Ascending aorta (tissue), 2 donors: ENCODE measurements around the gene C14orf93. TPM values are rescaled to one million over a fixed set of nuclear protein-coding genes. Genes with fewer than 3 reads are reported as not detected.
"Not testable (repeated sequence)": the region's sequence is repeated elsewhere in the genome, so short reads cannot be mapped to it uniquely, and the experiment has no call there.

ENCODE experiments used
- DNase-seq, 2 donors: peaks; one replicate each; pipeline ENCODE4 v3.0.0-alpha.2; 2019; ENCODE audit warnings: low spot score in 2 of 2
- H3K27ac ChIP-seq, 2 donors: fragments of 200-600 bp; sonication (generic); one replicate each; pipeline ENCODE4 v1.5.1; 2016 to 2017; ENCODE audit warnings: mild to moderate bottlenecking in 1 of 2
- H3K27me3 ChIP-seq: fragments of 200-600 bp; sonication (generic); one replicate; pipeline ENCODE4 v1.5.1; 2017
- H3K36me3 ChIP-seq, 2 donors: fragments of 200-600 bp; sonication (generic); one replicate each; pipeline ENCODE4 v1.5.1; 2016
- H3K4me1 ChIP-seq, 2 donors: fragments of 200-600 bp; sonication (generic); one replicate each; pipeline ENCODE4 v1.5.1; 2016 to 2017; ENCODE audit warnings: mild to moderate bottlenecking in 1 of 2
- H3K4me3 ChIP-seq, 2 donors: fragments of 200-600 bp; sonication (generic); one replicate each; pipeline ENCODE4 v1.5.1; 2016 to 2017; ENCODE audit warnings: mild to moderate bottlenecking in 1 of 2
- H3K9me3 ChIP-seq, 2 donors: fragments of 200-600 bp; sonication (generic); one replicate each; pipeline ENCODE4 v1.5.1; 2016
- CTCF ChIP-seq, 3 experiments: fragments of 200-600 bp in 2 of 3; fragments of 450-650 bp in 1 of 3; sonication (generic) in 2 of 3; IDR thresholded peaks; one replicate each; pipeline ENCODE4 v1.5.1; 2016 to 2019; ENCODE audit warnings: antibody characterized with exemption in 3 of 3, mild to moderate bottlenecking in 1 of 3, moderate library complexity in 1 of 3
- intact Hi-C: fragments of 100-400 bp; cut with DNase I; formaldehyde crosslinking; loops from one replicate; pipeline ENCODE4 v1.15.1; 2023
- total RNA-seq: library from RNA; depleted of rRNA; stranded (reverse); fragments of >200 nt; gene quantifications from one replicate; pipeline ENCODE4 v1.1.0, GENCODE V29; 2016

Gene C14orf93
- total RNA-seq, 1 donor from 2014 or later: 7.1 TPM

GRCh38 chr14:23009483-23009938, 432 bp downstream of the C14orf93 start:
- peak overlapping the region; percentile 61 to 64 for H3K4me3 ChIP-seq
- DNase-seq: no peak
- intact Hi-C loops: no loop called here
- TF ChIP-seq CTCF (IDR thresholded peaks at IDR 0.05): no peak
- H3K9me3 ChIP-seq: no peaks in the 10 kb centered on the region
- H3K36me3 ChIP-seq: no peaks in the 10 kb centered on the region
- H3K27me3 ChIP-seq: no peaks in the 10 kb centered on the region
- H3K4me1 ChIP-seq: peaks cover 3 to 9% of the 10 kb centered on the region in 2 donors
- peak overlapping the region; percentile 51 to 87 for H3K27ac ChIP-seq

- intact Hi-C loops: no loop called here
- Histone ChIP-seq H3K4me1 (peaks cover 3 to 9% of the 10 kb centered on the region in 2 donors), H3K27ac (no peak overlapping the region), H3K4me3 (no peak overlapping the region), H3K9me3 (no peaks in the 10 kb centered on the region), H3K36me3 (no peaks in the 10 kb centered on the region), H3K27me3 (no peaks in the 10 kb centered on the region)
- TF ChIP-seq CTCF (IDR thresholded peaks at IDR 0.05): no peak
- DNase-seq: no peak
Measured at GRCh38 chr14:23008831-23009230, 1.1 kb downstream of the C14orf93 start.

- DNase-seq: peak; percentile 87 to 98
- intact Hi-C loops: loop anchor here (1.0 to 2.0 kb wide), 3 partner anchors 24 to 76 kb away; partner anchors contain the start of gene AJUBA
- Histone ChIP-seq H3K4me3 (peak overlapping the region; percentile 82 to 83), H3K9me3 (no peaks in the 10 kb centered on the region), H3K27ac (peak overlapping the region; percentile 85 to 88), H3K4me1 (peaks cover 3 to 9% of the 10 kb centered on the region in 2 donors), H3K27me3 (no peaks in the 10 kb centered on the region), H3K36me3 (no peaks in the 10 kb centered on the region)
- peak in 1 of 3 experiments; percentile 24 for TF ChIP-seq CTCF (IDR thresholded peaks at IDR 0.05)
Measured at GRCh38 chr14:23006544-23007419, 3.2 kb downstream of the C14orf93 start.

GRCh38 chr14:23006188-23006534, 3.8 kb downstream of the C14orf93 start:
- TF ChIP-seq CTCF (IDR thresholded peaks at IDR 0.05): no peak
- Histone ChIP-seq H3K36me3 (no peaks in the 10 kb centered on the region), H3K27me3 (no peaks in the 10 kb centered on the region), H3K4me1 (peaks cover 3 to 9% of the 10 kb centered on the region in 2 donors), H3K9me3 (no peaks in the 10 kb centered on the region), H3K4me3 (peak overlapping the region; percentile 82 to 83), H3K27ac (peak overlapping the region; percentile 85 to 88)
- DNase-seq: no peak
- intact Hi-C loops: loop anchor here (2.0 kb wide), 2 partner anchors 23 to 75 kb away; partner anchors contain the start of gene AJUBA

GRCh38 chr14:23005451-23006187, 4.3 kb downstream of the C14orf93 start:
- no peaks in the 10 kb centered on the region for H3K27me3 ChIP-seq
- no peak overlapping the region for H3K27ac ChIP-seq
- peaks cover 3 to 9% of the 10 kb centered on the region in 2 donors for H3K4me1 ChIP-seq
- peak overlapping the region in 1 of 2 donors; percentile 83 for H3K4me3 ChIP-seq
- no peaks in the 10 kb centered on the region for H3K9me3 ChIP-seq
- H3K36me3 ChIP-seq: no peaks in the 10 kb centered on the region
- no peak for DNase-seq
- no peak for TF ChIP-seq CTCF (IDR thresholded peaks at IDR 0.05)
- intact Hi-C loops: loop anchor here (2.0 kb wide), 2 partner anchors 23 to 75 kb away; partner anchors contain the start of gene AJUBA

- DNase-seq, H3K36me3 ChIP-seq, H3K4me3 ChIP-seq, H3K9me3 ChIP-seq, intact Hi-C loops, H3K27me3 ChIP-seq, H3K27ac ChIP-seq, H3K4me1 ChIP-seq: not testable (repeated sequence)
Measured at GRCh38 chr14:23004274-23004673, 5.7 kb downstream of the C14orf93 start.
